Kidney epithelial cell (primary cell): ENCODE data around the gene KRTAP1-3. TPM values are rescaled to one million over a fixed set of nuclear protein-coding genes. Genes with fewer than 3 reads are reported as not detected.
A peak's percentile ranks its signal among the peaks of the same experiment; 100 is the strongest.
"Not testable (repeated sequence)": the region's sequence is repeated elsewhere in the genome, so short reads cannot be mapped to it uniquely, and the experiment has no call there.

Experiments
- DNase-seq: peaks from one replicate; pipeline ENCODE4 v3.0.0-alpha.2; 2010; ENCODE audit warnings: low read depth
- H3K27me3 ChIP-seq: 2 replicates; pipeline ENCODE4 v1.6.0; 2011; ENCODE audit warnings: low read length; ENCODE audit not compliant: control insufficient read depth, insufficient read depth
- H3K36me3 ChIP-seq: 2 replicates; pipeline ENCODE4 v1.5.1; 2011; ENCODE audit warnings: low read length; ENCODE audit not compliant: control insufficient read depth, insufficient read depth
- H3K4me3 ChIP-seq: 2 replicates; pipeline ENCODE4 v1.5.1; 2011; ENCODE audit warnings: low read depth, mild to moderate bottlenecking, control low read depth, low read length
- CTCF ChIP-seq: IDR thresholded peaks from 2 replicates; pipeline ENCODE4 v1.5.1; 2011; ENCODE audit warnings: mild to moderate bottlenecking, moderate library complexity, low read length, control low read depth, inconsistent platforms; ENCODE audit not compliant: insufficient read depth, poor library complexity, severe bottlenecking
- total RNA-seq: library from RNA; depleted of rRNA; stranded (reverse); fragments of >200 nt; gene quantifications from 2 replicates; pipeline ENCODE4 v1.2.3, GENCODE V29; 2015

Gene KRTAP1-3
- total RNA-seq, 1 donor from 2014 or later, result not detected

DNA sequence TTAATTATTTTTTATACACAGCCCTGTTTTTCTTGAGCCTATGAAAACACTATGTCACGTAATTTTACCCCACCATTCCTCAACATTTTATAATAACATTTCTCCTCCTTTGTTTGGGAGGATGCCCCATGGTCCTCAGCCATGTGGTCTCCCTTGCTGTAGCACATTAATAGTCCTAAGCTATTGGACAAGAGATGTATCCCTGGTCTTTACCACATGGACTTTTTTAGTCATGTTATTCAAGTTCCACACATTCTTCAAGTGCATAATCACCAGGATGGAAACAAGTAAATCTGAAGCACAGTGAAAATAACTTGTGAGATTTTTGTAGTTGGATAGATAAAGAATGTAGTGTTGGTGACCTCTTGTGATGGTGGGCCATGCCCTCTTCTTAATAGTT lies 27.3 kb upstream of the KRTAP1-3 start:
- H3K36me3 ChIP-seq, result no peaks in the 10 kb centered on the region
- TF ChIP-seq CTCF, result no peak
- peak; percentile 91 for DNase-seq

DNA sequence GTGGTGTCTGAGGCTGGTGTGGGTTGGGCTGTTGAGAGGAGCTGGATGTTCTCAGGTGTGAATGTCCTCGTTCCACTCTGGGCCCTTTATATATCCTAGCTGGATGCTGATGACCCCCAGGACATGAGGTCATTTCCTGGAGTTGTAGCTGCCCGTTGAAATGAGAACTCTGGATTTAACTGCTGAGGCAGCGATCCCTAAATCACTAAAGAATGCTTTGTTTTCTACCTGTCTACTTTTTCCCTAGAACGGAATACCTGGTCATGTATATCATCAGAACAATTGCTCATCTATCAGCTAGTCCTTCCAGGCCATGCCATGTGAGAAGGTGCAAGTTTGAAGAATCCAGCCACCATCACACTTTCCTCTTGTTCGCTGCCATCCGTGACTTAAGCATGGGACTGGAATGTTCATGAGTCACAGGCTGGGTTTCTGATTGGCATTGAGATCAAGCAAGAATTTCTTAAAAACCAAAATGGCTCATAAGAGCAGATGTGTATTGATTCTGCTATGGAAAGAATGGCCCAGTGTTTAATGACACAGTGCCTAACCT lies 25.5 kb upstream of the KRTAP1-3 start, which contains the start of gene KRTAP2-3:
Gene KRTAP2-3, minus strand, starts transcription at position 63 of the 553 bp plus-strand sequence. CDS start 64 bp downstream, outside the sequence.
- Histone ChIP-seq H3K27me3 (no peaks in the 10 kb centered on the region), H3K4me3 (no peak within 1 kb of the TSS), H3K36me3 (no peaks in the 10 kb centered on the region)
- DNase-seq, result peak; percentile 98
- TF ChIP-seq CTCF, result no peak

More for the DNA sequence above, 27.3 kb upstream of the KRTAP1-3 start:
- Histone ChIP-seq H3K27me3 (no peaks in the 10 kb centered on the region), H3K4me3 (no peak overlapping the region)

DNA sequence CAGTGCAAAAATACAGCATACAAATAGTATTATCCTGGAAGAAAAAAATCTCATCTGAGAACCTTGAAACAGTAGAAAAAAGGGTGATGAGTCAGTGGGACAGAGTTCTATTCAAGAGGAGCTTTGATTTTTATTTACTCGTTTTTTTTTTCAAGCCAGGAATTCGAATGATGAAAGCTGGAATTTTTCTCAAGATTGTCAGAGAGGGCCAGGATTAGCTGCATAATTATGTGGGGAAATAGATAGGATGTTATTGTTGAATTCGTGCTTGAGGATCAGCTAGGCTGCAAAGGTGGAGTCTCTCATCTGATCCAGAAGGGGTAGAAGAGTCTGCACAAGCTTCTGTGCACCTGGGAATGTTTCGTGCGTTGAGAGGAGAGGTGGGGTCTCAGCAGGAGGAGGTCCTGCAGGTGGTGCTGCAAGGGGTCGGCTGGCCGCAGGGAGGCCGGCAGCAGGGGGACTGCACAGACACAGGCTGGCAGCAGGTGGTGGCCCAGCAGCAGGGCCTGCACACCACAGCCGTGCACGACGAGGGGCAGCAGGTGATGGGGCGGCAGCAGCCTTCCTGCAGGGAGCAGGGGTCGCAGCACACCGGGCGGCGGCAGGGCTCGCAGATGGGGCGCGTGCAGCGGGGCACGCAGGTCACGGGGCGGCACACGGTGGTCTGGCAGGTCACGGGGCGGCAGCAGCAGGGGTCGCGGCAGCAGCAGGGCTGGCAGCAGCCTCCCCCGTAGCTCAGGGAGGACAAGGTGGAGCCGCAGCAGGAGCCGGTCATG lies 24.8 kb upstream of the KRTAP1-3 start:
- DNase-seq, result peak; percentile 61
- not testable (repeated sequence) for H3K27me3 ChIP-seq, H3K4me3 ChIP-seq, H3K36me3 ChIP-seq

GRCh38 chr17:41058741-41059140 lies 24.1 kb upstream of the KRTAP1-3 start:
- no peak for TF ChIP-seq CTCF
- DNase-seq, result no peak
- Histone ChIP-seq H3K36me3 (no peaks in the 10 kb centered on the region), H3K4me3 (no peak overlapping the region), H3K27me3 (no peaks in the 10 kb centered on the region)

- TF ChIP-seq CTCF, result no peak
- no peaks in the 10 kb centered on the region for H3K36me3 ChIP-seq
- H3K4me3 ChIP-seq, result no peak overlapping the region
- no peaks in the 10 kb centered on the region for H3K27me3 ChIP-seq
- no peak for DNase-seq
Observed at GRCh38 chr17:41057547-41057946, 22.9 kb upstream of the KRTAP1-3 start.

GRCh38 chr17:41055130-41055529 lies 20.5 kb upstream of the KRTAP1-3 start, which contains the start of gene KRTAP2-2:
TSS of gene KRTAP2-2 (minus strand) at chr17:41055230. CDS start at chr17:41055211, 19 bp downstream.
- H3K27me3 ChIP-seq, H3K36me3 ChIP-seq, H3K4me3 ChIP-seq, DNase-seq: not testable (repeated sequence)

GRCh38 chr17:41054556-41054955 lies 19.9 kb upstream of the KRTAP1-3 start:
- H3K27me3 ChIP-seq, H3K4me3 ChIP-seq, DNase-seq, H3K36me3 ChIP-seq: not testable (repeated sequence)
